H9 (cell line): ENCODE measurements around the gene THRB. TPM values are rescaled to one million over a fixed set of nuclear protein-coding genes. Genes with fewer than 3 reads are reported as not detected.

Experiments used
- DNase-seq: peaks from one replicate; pipeline ENCODE4 v3.0.0-alpha.2; 2017
- H2AFZ ChIP-seq: one replicate; pipeline ENCODE4 v1.6.1; 2013; ENCODE audit warnings: mild to moderate bottlenecking, low read length, control low read depth, moderate library complexity
- H2AK5ac ChIP-seq: 2 replicates; pipeline ENCODE4 v1.6.1; 2013; ENCODE audit warnings: low read length, control low read depth, mixed read lengths; ENCODE audit not compliant: insufficient read length
- H2BK120ac ChIP-seq: one replicate; pipeline ENCODE4 v1.6.1; 2013; ENCODE audit warnings: low read depth, mild to moderate bottlenecking, low read length, control low read depth, inconsistent platforms; ENCODE audit not compliant: poor library complexity, severe bottlenecking
- H2BK12ac ChIP-seq: 2 replicates; pipeline ENCODE4 v1.6.1; 2013; ENCODE audit warnings: low read length, control low read depth, mixed read lengths, low read depth; ENCODE audit not compliant: insufficient read length
- H2BK15ac ChIP-seq: 2 replicates; pipeline ENCODE4 v1.6.1; 2013; ENCODE audit warnings: low read depth, low read length, control low read depth
- H2BK20ac ChIP-seq: one replicate; pipeline ENCODE4 v1.6.1; 2013; ENCODE audit warnings: low read depth, mild to moderate bottlenecking, low read length, control low read depth, inconsistent platforms; ENCODE audit not compliant: poor library complexity, severe bottlenecking
- H2BK5ac ChIP-seq: 2 replicates; pipeline ENCODE4 v1.6.1; 2013; ENCODE audit warnings: low read length, control low read depth, mixed read lengths; ENCODE audit not compliant: insufficient read length
- H3K14ac ChIP-seq: 2 replicates; pipeline ENCODE4 v1.6.1; 2013; ENCODE audit warnings: low read length, control low read depth; ENCODE audit not compliant: insufficient read depth
- H3K18ac ChIP-seq: 2 replicates; pipeline ENCODE4 v1.6.1; 2013; ENCODE audit warnings: low read depth, mild to moderate bottlenecking, mixed read lengths, low read length, control low read depth; ENCODE audit not compliant: insufficient read length
- H3K23ac ChIP-seq: 2 replicates; pipeline ENCODE4 v1.6.1; 2013; ENCODE audit warnings: low read length, control low read depth, mixed read lengths, low read depth; ENCODE audit not compliant: insufficient read length
- H3K23me2 ChIP-seq: 2 replicates; pipeline ENCODE4 v1.6.1; 2013; ENCODE audit warnings: low read depth, mild to moderate bottlenecking, mixed read lengths, low read length, control low read depth; ENCODE audit not compliant: insufficient read length, poor library complexity, severe bottlenecking
- H3K27ac ChIP-seq: 2 replicates; pipeline ENCODE4 v1.5.1; 2013; ENCODE audit warnings: low read length, control low read depth, mixed read lengths, low read depth; ENCODE audit not compliant: insufficient read length
- H3K27me3 ChIP-seq: 2 replicates; pipeline ENCODE4 v1.6.1; 2013; ENCODE audit warnings: low read length, control low read depth, inconsistent platforms; ENCODE audit not compliant: insufficient read depth
- H3K4ac ChIP-seq: 2 replicates; pipeline ENCODE4 v1.6.1; 2013; ENCODE audit warnings: low read depth, mild to moderate bottlenecking, control low read depth, inconsistent platforms, low read length, moderate library complexity
- H3K4me1 ChIP-seq: 2 replicates; pipeline ENCODE4 v1.6.1; 2013; ENCODE audit warnings: low read length, control low read depth, inconsistent platforms; ENCODE audit not compliant: insufficient read depth
- H3K4me2 ChIP-seq: 2 replicates; pipeline ENCODE4 v1.6.1; 2013; ENCODE audit warnings: low read length, control low read depth, mixed read lengths; ENCODE audit not compliant: insufficient read length, insufficient read depth
- H3K56ac ChIP-seq: 2 replicates; pipeline ENCODE4 v1.6.1; 2013; ENCODE audit warnings: low read depth, mild to moderate bottlenecking, mixed read lengths, low read length, control low read depth; ENCODE audit not compliant: insufficient read length
- H3K79me1 ChIP-seq: 2 replicates; pipeline ENCODE4 v1.6.1; 2013; ENCODE audit warnings: low read depth, mild to moderate bottlenecking, moderate library complexity, low read length, control low read depth, inconsistent platforms; ENCODE audit not compliant: insufficient read depth, poor library complexity, severe bottlenecking
- H3K79me2 ChIP-seq: 2 replicates; pipeline ENCODE4 v1.6.1; 2013; ENCODE audit warnings: low read length, control low read depth, inconsistent platforms; ENCODE audit not compliant: insufficient read depth
- H3K9ac ChIP-seq: 2 replicates; pipeline ENCODE4 v1.6.1; 2013; ENCODE audit warnings: low read length, control low read depth, mixed read lengths; ENCODE audit not compliant: insufficient read length; ENCODE audit errors: extremely low read depth
- H3K9me3 ChIP-seq: one replicate; pipeline ENCODE4 v1.6.1; 2013; ENCODE audit warnings: low read depth, low read length, inconsistent platforms; ENCODE audit not compliant: control insufficient read depth
- H3T11ph ChIP-seq: one replicate; pipeline ENCODE4 v1.6.1; 2013; ENCODE audit warnings: mild to moderate bottlenecking, low read length, control low read depth, inconsistent platforms
- H4K20me1 ChIP-seq: one replicate; pipeline ENCODE4 v1.6.1; 2013; ENCODE audit not compliant: control insufficient read depth, insufficient read length, insufficient read depth
- H4K5ac ChIP-seq: 2 replicates; pipeline ENCODE4 v1.6.1; 2013; ENCODE audit warnings: low read depth, mild to moderate bottlenecking, mixed read lengths, low read length, control low read depth; ENCODE audit not compliant: insufficient read length
- H4K8ac ChIP-seq: replicated peaks from 2 replicates; pipeline ENCODE4 v1.6.1; 2013; ENCODE audit warnings: low read length, control low read depth, mixed read lengths, low read depth; ENCODE audit not compliant: insufficient read length
- H4K91ac ChIP-seq: 2 replicates; pipeline ENCODE4 v1.6.1; 2013; ENCODE audit warnings: low read depth, mild to moderate bottlenecking, moderate library complexity, mixed read lengths, low read length, control low read depth; ENCODE audit not compliant: insufficient read length
- H3K27ac Mint-ChIP-seq, 3 experiments: 2 replicates in 2 of 3; 3 replicates in 1 of 3; pipeline ENCODE4 v1.8.0; 2020 to 2021; ENCODE audit warnings: mixed read lengths in 3 of 3, mild to moderate bottlenecking in 1 of 3, moderate library complexity in 1 of 3
- H3K27me3 Mint-ChIP-seq: 2 replicates; pipeline ENCODE4 v1.8.0; 2021; ENCODE audit warnings: low read depth, mild to moderate bottlenecking, moderate library complexity, mixed read lengths
- H3K36me3 Mint-ChIP-seq, 3 experiments: 2 replicates in 2 of 3; 3 replicates in 1 of 3; pipeline ENCODE4 v1.8.0; 2020 to 2021; ENCODE audit warnings: low read depth in 3 of 3, mixed read lengths in 3 of 3; ENCODE audit not compliant: insufficient read depth in 1 of 3
- H3K4me1 Mint-ChIP-seq, 2 experiments: 2 replicates each; pipeline ENCODE4 v1.8.0; 2020; ENCODE audit warnings: mixed read lengths in 2 of 2
- H3K4me3 Mint-ChIP-seq, 2 experiments: 2 replicates in 1 of 2; 3 replicates in 1 of 2; pipeline ENCODE4 v1.8.0; 2020 to 2021; ENCODE audit warnings: mild to moderate bottlenecking in 2 of 2, mixed read lengths in 2 of 2, moderate library complexity in 1 of 2
- H3K9me3 Mint-ChIP-seq, 2 experiments: 2 replicates in 1 of 2; 3 replicates in 1 of 2; pipeline ENCODE4 v1.8.0; 2020; ENCODE audit warnings: mild to moderate bottlenecking in 2 of 2, mixed read lengths in 2 of 2, moderate library complexity in 1 of 2
- WGBS: extraction: QIAGEN DNeasy Blood & Tissue Kit; methylation state at CpG from one replicate; pipeline ENCODE4 v1.1.7; 2013; ENCODE audit warnings: missing lambda C conversion rate, low lambda C conversion rate, mixed read lengths; ENCODE audit not compliant: insufficient read length; ENCODE audit errors: extremely low coverage; 5-methylcytosine and 5-hydroxymethylcytosine counted together
- total RNA-seq: library from RNA; stranded (reverse); gene quantifications from 2 replicates; pipeline ENCODE4 v1.2.1, GENCODE V29; 2021
- TF ChIP-seq, protein P1 (sequence below): fragments of 200-600 bp; sonication (generic); conservative IDR thresholded peaks from 3 replicates; pipeline ENCODE4 v1.8.0; 2021; ENCODE audit warnings: antibody characterized with exemption, mild to moderate bottlenecking

Gene THRB
- total RNA-seq, 1 experiment from 2014 or later: 8.6 TPM

GRCh38 chr3:24514119-24514518 is 19.5 kb upstream of the THRB start:
- Histone ChIP-seq H4K20me1 (no peaks in the 10 kb centered on the region), H2AFZ (no peak overlapping the region), H4K91ac (no peak overlapping the region), H4K8ac (no peak overlapping the region), H3K27ac (no peak overlapping the region), H3K4me2 (no peak overlapping the region), H3K9ac (no peak overlapping the region), H3K4me1 (peaks cover 4% of the 10 kb centered on the region; the same call in 1 of the 2 replicates), H3K4ac (no peak overlapping the region), H2BK12ac (no peak overlapping the region), H2BK120ac (no peak overlapping the region), H2BK5ac (no peak overlapping the region), H3T11ph (no peak overlapping the region), H2BK15ac (no peak overlapping the region), H3K14ac (no peak overlapping the region), H3K79me2 (no peaks in the 10 kb centered on the region), H2AK5ac (no peak overlapping the region), H3K23me2 (no peaks in the 10 kb centered on the region), H3K79me1 (no peaks in the 10 kb centered on the region), H3K27me3 (no peaks in the 10 kb centered on the region; the same call in 1 of the 2 replicates), H3K56ac (no peak overlapping the region), H3K18ac (no peak overlapping the region), H2BK20ac (no peak overlapping the region), H3K9me3 (no peaks in the 10 kb centered on the region), H3K23ac (no peak overlapping the region), H4K5ac (no peak overlapping the region)
- no peak for DNase-seq
- H3K4me1 Mint-ChIP-seq: peaks cover 7 to 13% of the 10 kb centered on the region in 2 experiments
- H3K4me3 Mint-ChIP-seq: no peak overlapping the region
- H3K36me3 Mint-ChIP-seq: no peaks in the 10 kb centered on the region
- H3K27ac Mint-ChIP-seq: no peak overlapping the region; a peak in 1 of 7 replicates
- WGBS: no CpG with 5 or more reads among the region's 4 CpGs
- peaks cover 38% of the 10 kb centered on the region for H3K27me3 Mint-ChIP-seq
- no peaks in the 10 kb centered on the region for H3K9me3 Mint-ChIP-seq
- TF ChIP-seq, protein P1, sequence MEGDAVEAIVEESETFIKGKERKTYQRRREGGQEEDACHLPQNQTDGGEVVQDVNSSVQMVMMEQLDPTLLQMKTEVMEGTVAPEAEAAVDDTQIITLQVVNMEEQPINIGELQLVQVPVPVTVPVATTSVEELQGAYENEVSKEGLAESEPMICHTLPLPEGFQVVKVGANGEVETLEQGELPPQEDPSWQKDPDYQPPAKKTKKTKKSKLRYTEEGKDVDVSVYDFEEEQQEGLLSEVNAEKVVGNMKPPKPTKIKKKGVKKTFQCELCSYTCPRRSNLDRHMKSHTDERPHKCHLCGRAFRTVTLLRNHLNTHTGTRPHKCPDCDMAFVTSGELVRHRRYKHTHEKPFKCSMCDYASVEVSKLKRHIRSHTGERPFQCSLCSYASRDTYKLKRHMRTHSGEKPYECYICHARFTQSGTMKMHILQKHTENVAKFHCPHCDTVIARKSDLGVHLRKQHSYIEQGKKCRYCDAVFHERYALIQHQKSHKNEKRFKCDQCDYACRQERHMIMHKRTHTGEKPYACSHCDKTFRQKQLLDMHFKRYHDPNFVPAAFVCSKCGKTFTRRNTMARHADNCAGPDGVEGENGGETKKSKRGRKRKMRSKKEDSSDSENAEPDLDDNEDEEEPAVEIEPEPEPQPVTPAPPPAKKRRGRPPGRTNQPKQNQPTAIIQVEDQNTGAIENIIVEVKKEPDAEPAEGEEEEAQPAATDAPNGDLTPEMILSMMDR: no peak
